GM18909 (cell line): ENCODE data around the gene COL16A1.

Experiments used
- ATAC-seq: cut with Tn5 transposase; IDR thresholded peaks from one replicate; pipeline ENCODE4 v1.9.1; 2021; ENCODE audit warnings: mild to moderate bottlenecking; ENCODE audit not compliant: unreplicated experiment, poor library complexity

The COL16A1 gene

GRCh38 chr1:31669433-31669785 lies 34.4 kb downstream of the COL16A1 start:
- no peak for ATAC-seq

GRCh38 chr1:31668303-31668883 lies 35.4 kb downstream of the COL16A1 start:
- ATAC-seq: no peak

GRCh38 chr1:31667065-31667785 lies 36.6 kb downstream of the COL16A1 start:
- ATAC-seq: no peak

GRCh38 chr1:31666263-31666963 lies 37.4 kb downstream of the COL16A1 start:
- ATAC-seq: no peak

- no peak for ATAC-seq
Measured at GRCh38 chr1:31665234-31665878, 38.5 kb downstream of the COL16A1 start.

GRCh38 chr1:31664528-31664927 lies 39.3 kb downstream of the COL16A1 start:
- ATAC-seq: no peak

- ATAC-seq: no peak
Measured at GRCh38 chr1:31663622-31664452, 40.0 kb downstream of the COL16A1 start.

GRCh38 chr1:31662463-31662862 lies 41.4 kb downstream of the COL16A1 start:
- ATAC-seq: no peak

GRCh38 chr1:31661856-31662255 lies 42.0 kb downstream of the COL16A1 start:
- ATAC-seq: no peak

GRCh38 chr1:31660871-31661455 lies 42.9 kb downstream of the COL16A1 start:
- no peak for ATAC-seq

- no peak for ATAC-seq
Measured at GRCh38 chr1:31659889-31660288, 43.9 kb downstream of the COL16A1 start.

- no peak for ATAC-seq
Measured at GRCh38 chr1:31658721-31659120, 45.1 kb downstream of the COL16A1 start.

GRCh38 chr1:31657972-31658510 lies 45.8 kb downstream of the COL16A1 start:
- no peak for ATAC-seq

GRCh38 chr1:31657020-31657804 lies 46.6 kb downstream of the COL16A1 start:
- no peak for ATAC-seq

- ATAC-seq: no peak
Measured at GRCh38 chr1:31655756-31656155, 48.1 kb downstream of the COL16A1 start.

GRCh38 chr1:31655104-31655503 lies 48.7 kb downstream of the COL16A1 start:
- ATAC-seq: no peak

- ATAC-seq: no peak
Measured at GRCh38 chr1:31654474-31654776, 49.4 kb downstream of the COL16A1 start.

GRCh38 chr1:31653717-31654473 lies 49.9 kb downstream of the COL16A1 start:
- no peak for ATAC-seq
